ENCODE data around the gene REEP5. TPM values are rescaled to one million over a fixed set of nuclear protein-coding genes. Genes with fewer than 3 reads are reported as not detected.

Gene REEP5
- total and polyA plus RNA-seq, 2 of the 8 experiments (the other 6 are each of a cell fraction or from before 2014, with no cell fraction given): 58.3 to 94.3 TPM

- Histone ChIP-seq H3K4me2 (ENCODE audit: insufficient read depth in 1 of 2, low read depth in 2 of 2, low read length in 2 of 2) (no peak overlapping the region), H3K4me3 (ENCODE audit: extremely low read depth in 1 of 4, insufficient read depth in 2 of 4, low read depth in 3 of 4, low read length in 4 of 4) (no peak overlapping the region), H3K23ac (ENCODE audit: insufficient read length) (no peak overlapping the region), H2BK20ac (ENCODE audit: low read length) (no peak overlapping the region), H4K8ac (ENCODE audit: extremely low read depth, insufficient read depth, low read length) (no peak overlapping the region), H4K91ac (replicated peaks; ENCODE audit: insufficient read length, low read length) (no peak overlapping the region), H3K4me1 (replicated peaks in 1 of 4; ENCODE audit: control insufficient read depth in 3 of 4, insufficient read depth in 4 of 4, low read length in 3 of 4) (no peaks in the 10 kb centered on the region), H3K18ac (ENCODE audit: extremely low read depth, low read length) (no peak overlapping the region), H3K56ac (replicated peaks; ENCODE audit: insufficient read length, low read depth, low read length) (no peak overlapping the region), H4K20me1 (replicated peaks in 1 of 2; ENCODE audit: control insufficient read depth in 1 of 2, insufficient read depth in 2 of 2, low read length in 2 of 2) (no peaks in the 10 kb centered on the region), H3K27ac (ENCODE audit: low read depth, low read length) (no peak overlapping the region), H3K27me3 (replicated peaks in 1 of 4; ENCODE audit: control insufficient read depth in 3 of 4, extremely low read depth in 1 of 4, insufficient read depth in 3 of 4, low read length in 3 of 4) (no peaks in the 10 kb centered on the region), H2BK15ac (ENCODE audit: low read length) (no peak overlapping the region), H3K14ac (ENCODE audit: insufficient read length) (no peak overlapping the region), H2BK12ac (ENCODE audit: low read depth, low read length) (no peak overlapping the region), H3K36me3 (ENCODE audit: control insufficient read depth in 2 of 4, insufficient read depth in 4 of 4, low read length in 3 of 4) (peaks cover 0 to 17% (median 6%) of the 10 kb centered on the region in 4 experiments; a peak in 4 of 8 replicates), H3K4ac (replicated peaks; ENCODE audit: insufficient read length, low read depth, low read length) (no peak overlapping the region), H2AK5ac (ENCODE audit: low read depth, low read length) (no peak overlapping the region), H3K79me1 (ENCODE audit: low read depth, low read length) (no peaks in the 10 kb centered on the region), H2AFZ (ENCODE audit: low read length) (no peak overlapping the region), H3K79me2 (ENCODE audit: control insufficient read depth in 1 of 2, insufficient read depth in 2 of 2, low read length in 2 of 2) (no peaks in the 10 kb centered on the region), H2BK5ac (ENCODE audit: low read depth, low read length) (no peak overlapping the region), H2BK120ac (replicated peaks; ENCODE audit: low read depth, low read length) (no peak overlapping the region), H3K23me2 (ENCODE audit: low read depth, low read length) (no peaks in the 10 kb centered on the region), H4K5ac (ENCODE audit: insufficient read length, low read depth, low read length) (no peak overlapping the region), H3K9ac (replicated peaks in 1 of 4; ENCODE audit: extremely low read depth in 1 of 4, low read depth in 3 of 4, low read length in 3 of 4) (no peak overlapping the region), H3K9me3 (ENCODE audit: insufficient read depth in 2 of 2, low read depth in 1 of 2, low read length in 1 of 2) (no peaks in the 10 kb centered on the region)
- WGBS, 2 experiments (ENCODE audit: extremely low coverage in 1 of 2, insufficient coverage in 1 of 2, insufficient read length in 1 of 2, insufficient replicate concordance in 2 of 2, low coverage in 1 of 2, low lambda C conversion rate in 2 of 2, missing lambda C conversion rate in 1 of 2): 86% methylated on average over 2 of the region's 2 CpGs; no CpG with 5 or more reads in 1 of the 2 experiments
- no peak for FAIRE-seq
- no peak for DNase-seq (ENCODE audit: low read depth in 1 of 2, low spot score in 2 of 2)
- POLR2A ChIA-PET (ENCODE audit: partially characterized antibody): interaction anchor here (1.1 kb wide), 1 partner anchor 72 kb away, joined by 3 read pairs; no protein-coding TSS in a partner anchor
- CTCF ChIA-PET (ENCODE audit: partially characterized antibody): no interaction called here
- TF ChIP-seq PHF8 (conservative IDR thresholded peaks at IDR 0.05; ENCODE audit: low read depth, low read length) (no peak), SAP30 (IDR thresholded peaks at IDR 0.05; ENCODE audit: insufficient read depth, insufficient replicate concordance, low read length) (no peak), RNF2 (IDR thresholded peaks at IDR 0.05; ENCODE audit: borderline replicate concordance, low read depth, low read length, missing control alignments, poor library complexity, severe bottlenecking) (no peak), POLR2AphosphoS5 (IDR thresholded peaks at IDR 0.05; ENCODE audit: low read depth, low read length) (no peak), HDAC6 (IDR thresholded peaks at IDR 0.05; ENCODE audit: low read depth, low read length) (no peak), POU5F1 (IDR thresholded peaks at IDR 0.05; ENCODE audit: low read depth, low read length) (no peak), EP300 (IDR thresholded peaks at IDR 0.05; ENCODE audit: borderline replicate concordance in 1 of 2, low read depth in 2 of 2, low read length in 2 of 2) (no peak), MAX (IDR thresholded peaks at IDR 0.05) (no peak), NANOG (IDR thresholded peaks at IDR 0.05; ENCODE audit: insufficient read depth, low read depth, low read length, poor library complexity, severe bottlenecking) (no peak), CEBPB (IDR thresholded peaks at IDR 0.05; ENCODE audit: low read depth, low read length) (no peak)
Observed at GRCh38 chr5:112830378-112830777, 91.6 kb downstream of the REEP5 start.
